GM23338 (cell line): Measurements from ENCODE around the gene FHAD1. TPM values are rescaled to one million over a fixed set of nuclear protein-coding genes. Genes with fewer than 3 reads are reported as not detected.

Source experiments
- ATAC-seq: fragments of 200-7000 bp; cut with Tn5 transposase; 3 replicates; pipeline ENCODE4 v1.9.1; 2020
- DNase-seq: peaks from one replicate; pipeline ENCODE4 v3.0.0-alpha.2; 2015; ENCODE audit warnings: low spot score
- H2AFZ ChIP-seq: fragments of 200-600 bp; sonication (generic); 2 replicates; pipeline ENCODE4 v1.8.0; 2016; ENCODE audit warnings: antibody characterized with exemption, mild to moderate bottlenecking, moderate library complexity
- H3F3A ChIP-seq: fragments of 200-600 bp; sonication (generic); replicated peaks from 2 replicates; pipeline ENCODE4 v1.8.0; 2017; ENCODE audit warnings: antibody characterized with exemption, mixed run types, low read depth
- H3K27ac ChIP-seq: fragments of 200-600 bp; sonication (generic); 2 replicates; pipeline ENCODE4 v1.6.1; 2016; ENCODE audit warnings: low read depth
- H3K27me3 ChIP-seq: fragments of 200-600 bp; sonication (generic); 2 replicates; pipeline ENCODE4 v1.8.0; 2016; ENCODE audit warnings: mild to moderate bottlenecking, mixed run types, moderate library complexity; ENCODE audit not compliant: insufficient read depth
- H3K36me3 ChIP-seq: fragments of 200-600 bp; sonication (generic); 2 replicates; pipeline ENCODE4 v1.8.0; 2016; ENCODE audit warnings: mild to moderate bottlenecking; ENCODE audit not compliant: insufficient read depth
- H3K4me1 ChIP-seq: fragments of 200-600 bp; sonication (generic); 2 replicates; pipeline ENCODE4 v1.8.0; 2016; ENCODE audit warnings: mild to moderate bottlenecking, moderate library complexity; ENCODE audit not compliant: insufficient read depth
- H3K4me2 ChIP-seq: fragments of 200-600 bp; sonication (generic); 2 replicates; pipeline ENCODE4 v1.7.1; 2017; ENCODE audit warnings: mixed run types
- H3K4me3 ChIP-seq: fragments of 200-600 bp; sonication (generic); 2 replicates; pipeline ENCODE4 v1.6.1; 2016; ENCODE audit warnings: mixed run types
- H3K79me2 ChIP-seq: fragments of 200-600 bp; sonication (generic); replicated peaks from 2 replicates; pipeline ENCODE4 v1.8.0; 2017; ENCODE audit warnings: mild to moderate bottlenecking; ENCODE audit not compliant: insufficient read depth
- H3K9me2 ChIP-seq: fragments of 200-600 bp; sonication (generic); 2 replicates; pipeline ENCODE4 v1.8.0; 2017; ENCODE audit not compliant: insufficient read depth
- H4K20me1 ChIP-seq: fragments of 200-600 bp; sonication (generic); replicated peaks from 2 replicates; pipeline ENCODE4 v1.8.0; 2017; ENCODE audit warnings: mild to moderate bottlenecking; ENCODE audit not compliant: insufficient read depth
- H3K27ac Mint-ChIP-seq: 2 replicates; pipeline ENCODE4 v1.8.0; 2020; ENCODE audit warnings: inconsistent platforms, mild to moderate bottlenecking, moderate library complexity, mixed read lengths
- H3K27me3 Mint-ChIP-seq: 3 replicates; pipeline ENCODE4 v1.8.0; 2022; ENCODE audit warnings: low read depth, mild to moderate bottlenecking, moderate library complexity, mixed read lengths, inconsistent platforms; ENCODE audit not compliant: insufficient read depth, poor library complexity
- H3K36me3 Mint-ChIP-seq: 3 replicates; pipeline ENCODE4 v1.8.0; 2021; ENCODE audit warnings: low read depth, mild to moderate bottlenecking, inconsistent platforms, moderate library complexity, mixed read lengths
- H3K4me1 Mint-ChIP-seq: 3 replicates; pipeline ENCODE4 v1.8.0; 2020; ENCODE audit warnings: mild to moderate bottlenecking, inconsistent platforms, mixed read lengths
- H3K4me3 Mint-ChIP-seq: 3 replicates; pipeline ENCODE4 v1.8.0; 2021; ENCODE audit warnings: moderate library complexity, mild to moderate bottlenecking, inconsistent platforms, mixed read lengths
- H3K9me3 Mint-ChIP-seq: 3 replicates; pipeline ENCODE4 v1.8.0; 2020; ENCODE audit warnings: moderate library complexity, mild to moderate bottlenecking, inconsistent platforms, mixed read lengths
- CREB1 ChIP-seq: fragments of 250-450 bp; sonication (Bioruptor Pico); IDR thresholded peaks from 2 replicates; pipeline ENCODE4 v1.5.0; 2020; ENCODE audit warnings: low read depth, mild to moderate bottlenecking, moderate library complexity
- ETS1 ChIP-seq: IDR thresholded peaks from 2 replicates; pipeline ENCODE4 v1.6.1; 2016; ENCODE audit warnings: antibody characterized with exemption
- EZH2phosphoT487 ChIP-seq: fragments of 200-600 bp; sonication (generic); IDR thresholded peaks from one replicate; pipeline ENCODE4 v1.8.1; 2018; ENCODE audit warnings: antibody characterized with exemption; ENCODE audit not compliant: unreplicated experiment
- JUNB ChIP-seq: IDR thresholded peaks from one replicate; pipeline ENCODE4 v1.6.1; 2016; ENCODE audit warnings: antibody characterized with exemption; ENCODE audit not compliant: unreplicated experiment
- POLR2AphosphoS5 ChIP-seq: IDR thresholded peaks from 2 replicates; pipeline ENCODE4 v1.6.1; 2016; ENCODE audit warnings: antibody characterized with exemption, low read depth
- REST ChIP-seq: IDR thresholded peaks from one replicate; pipeline ENCODE4 v1.6.1; 2018; ENCODE audit warnings: antibody characterized with exemption; ENCODE audit not compliant: unreplicated experiment
- STAT1 ChIP-seq: IDR thresholded peaks from one replicate; pipeline ENCODE4 v1.6.1; 2016; ENCODE audit warnings: antibody characterized with exemption; ENCODE audit not compliant: unreplicated experiment
- ZNF331 ChIP-seq: fragments of 250-450 bp; sonication (Bioruptor Pico); IDR thresholded peaks from 2 replicates; pipeline ENCODE4 v1.5.0; 2020; ENCODE audit warnings: low read depth, mild to moderate bottlenecking, moderate library complexity
- polyA plus RNA-seq: library from polyadenylated mRNA; unstranded; fragments of >200 nt; fragmentation: Nextera tagmentation; extraction: Ambion mirVana; gene quantifications from 2 replicates; pipeline ENCODE4 v1.2.1, GENCODE V29; 2016
- total RNA-seq: library from RNA; depleted of rRNA; stranded (reverse); fragments of >200 nt; shearing (Covaris generic); gene quantifications from 2 replicates; pipeline ENCODE4 v1.2.3, GENCODE V29; 2014

The FHAD1 gene
- total and polyA plus RNA-seq, 2 experiments from 2014 or later, result 1.8 to 3.3 TPM

- TF ChIP-seq ETS1 (no peak), CREB1 (no peak)
These were observed 195.7 kb downstream of the FHAD1 start (continued) for GRCh38 chr1:15442759-15443158.

DNA sequence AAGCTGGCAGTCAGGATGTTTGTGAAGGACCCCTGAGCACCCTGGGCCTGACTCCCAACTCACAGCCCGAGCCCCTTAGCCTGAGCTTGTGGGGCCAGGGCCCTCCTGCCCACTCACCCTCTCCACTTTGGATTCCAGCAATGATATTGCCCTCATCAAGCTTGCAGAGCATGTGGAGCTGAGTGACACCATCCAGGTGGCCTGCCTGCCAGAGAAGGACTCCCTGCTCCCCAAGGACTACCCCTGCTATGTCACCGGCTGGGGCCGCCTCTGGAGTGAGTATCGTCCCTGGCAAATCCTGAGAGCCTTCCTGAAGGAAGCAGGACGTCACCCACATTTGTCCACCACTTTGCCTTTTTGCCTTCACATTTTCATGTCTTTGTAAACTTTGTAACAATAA, 196.3 kb downstream of the FHAD1 start:
- no peak overlapping the region for H3K4me3 Mint-ChIP-seq
- H3K27ac Mint-ChIP-seq, result no peak overlapping the region
- no peak overlapping the region for H3K4me3 ChIP-seq
- no peaks in the 10 kb centered on the region for H3K79me2 ChIP-seq
- H3K4me2 ChIP-seq, result no peak overlapping the region
- H3K27me3 ChIP-seq, result no peaks in the 10 kb centered on the region
- TF ChIP-seq ZNF331 (CRISPR knock-in tag) (no peak), STAT1 (no peak)
- H4K20me1 ChIP-seq, result no peaks in the 10 kb centered on the region
- no peaks in the 10 kb centered on the region for H3K36me3 ChIP-seq
- no peaks in the 10 kb centered on the region for H3K4me1 Mint-ChIP-seq
- H3K27me3 Mint-ChIP-seq, result peaks cover 9% of the 10 kb centered on the region
- no peak overlapping the region for H2AFZ ChIP-seq
- H3F3A ChIP-seq, result no peaks in the 10 kb centered on the region
- no peaks in the 10 kb centered on the region; the same call in 2 of the 3 replicates for H3K36me3 Mint-ChIP-seq
- ATAC-seq (no peak), DNase-seq (no peak)
- no peak overlapping the region for H3K27ac ChIP-seq
- H3K4me1 ChIP-seq, result no peaks in the 10 kb centered on the region
- no peaks in the 10 kb centered on the region for H3K9me2 ChIP-seq
- H3K9me3 Mint-ChIP-seq, result no peaks in the 10 kb centered on the region; the same call in 2 of the 3 replicates

DNA sequence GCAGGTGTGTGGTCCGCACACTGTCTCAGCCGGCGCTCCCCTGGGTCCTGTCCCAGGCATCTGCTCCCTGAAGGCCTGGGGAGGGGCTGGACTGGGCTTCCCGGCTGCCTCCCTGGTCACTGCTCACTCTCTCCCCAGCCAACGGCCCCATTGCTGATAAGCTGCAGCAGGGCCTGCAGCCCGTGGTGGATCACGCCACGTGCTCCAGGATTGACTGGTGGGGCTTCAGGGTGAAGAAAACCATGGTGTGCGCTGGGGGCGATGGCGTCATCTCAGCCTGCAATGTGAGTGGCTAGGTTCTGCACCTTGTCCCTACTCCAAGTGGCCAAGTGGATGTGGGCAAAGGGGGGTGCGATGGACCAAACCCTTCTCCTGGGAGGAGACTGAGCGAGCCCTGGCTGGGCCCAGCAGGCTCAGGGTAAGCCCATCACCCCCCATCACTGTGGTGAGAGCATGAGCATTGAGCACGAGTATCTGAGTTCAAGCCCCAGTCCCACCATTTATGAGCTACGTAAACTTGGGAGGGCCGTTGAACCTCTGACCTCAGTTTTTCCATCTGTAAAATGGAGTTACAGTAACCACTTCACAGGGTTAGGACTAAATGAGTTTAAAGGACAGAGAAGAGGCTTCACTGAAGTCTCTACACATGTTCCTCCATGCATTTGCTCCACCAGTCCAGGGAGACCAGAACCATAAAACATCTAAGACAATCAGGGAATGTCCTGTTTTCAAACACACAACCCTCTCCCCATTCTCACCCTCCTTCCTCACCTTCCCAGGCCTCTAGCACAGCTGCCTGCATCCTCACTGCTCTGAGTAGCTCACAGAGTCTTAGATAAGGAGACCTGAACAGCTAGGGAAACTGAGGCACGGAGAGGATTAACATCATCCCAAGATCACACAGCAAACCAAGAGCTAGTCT, 197.7 kb downstream of the FHAD1 start:
- Mint-ChIP-seq H3K4me1 (no peaks in the 10 kb centered on the region), H3K27me3 (peaks cover 11% of the 10 kb centered on the region), H3K27ac (no peak overlapping the region), H3K4me3 (no peak overlapping the region), H3K36me3 (no peaks in the 10 kb centered on the region; the same call in 2 of the 3 replicates), H3K9me3 (no peaks in the 10 kb centered on the region; the same call in 2 of the 3 replicates)
- ATAC-seq (no peak; the same call in 2 of the 3 replicates), DNase-seq (no peak)
- TF ChIP-seq EZH2phosphoT487 (no peak), STAT1 (no peak), POLR2AphosphoS5 (no peak), JUNB (no peak), ZNF331 (CRISPR knock-in tag) (no peak), REST (no peak)
- no peaks in the 10 kb centered on the region for H3K27me3 ChIP-seq
- H3K4me1 ChIP-seq, result no peaks in the 10 kb centered on the region
- H4K20me1 ChIP-seq, result no peaks in the 10 kb centered on the region
- H3K4me2 ChIP-seq, result no peak overlapping the region
- H3K36me3 ChIP-seq, result no peaks in the 10 kb centered on the region
- no peaks in the 10 kb centered on the region for H3F3A ChIP-seq
- H3K9me2 ChIP-seq, result no peaks in the 10 kb centered on the region
- H3K79me2 ChIP-seq, result no peaks in the 10 kb centered on the region
- no peak overlapping the region for H2AFZ ChIP-seq
- H3K4me3 ChIP-seq, result no peak overlapping the region
- no peak overlapping the region for H3K27ac ChIP-seq
